HG02981 (cell line): ENCODE results near the gene MAPK14.
"Not testable (repeated sequence)": the region's sequence is repeated elsewhere in the genome, so short reads cannot be mapped to it uniquely, and the experiment has no call there.

Source experiments
- ATAC-seq: cut with Tn5 transposase; IDR thresholded peaks from one replicate; pipeline ENCODE4 v1.9.1; 2021; ENCODE audit warnings: mild to moderate bottlenecking, moderate library complexity; ENCODE audit not compliant: unreplicated experiment

Gene MAPK14

DNA sequence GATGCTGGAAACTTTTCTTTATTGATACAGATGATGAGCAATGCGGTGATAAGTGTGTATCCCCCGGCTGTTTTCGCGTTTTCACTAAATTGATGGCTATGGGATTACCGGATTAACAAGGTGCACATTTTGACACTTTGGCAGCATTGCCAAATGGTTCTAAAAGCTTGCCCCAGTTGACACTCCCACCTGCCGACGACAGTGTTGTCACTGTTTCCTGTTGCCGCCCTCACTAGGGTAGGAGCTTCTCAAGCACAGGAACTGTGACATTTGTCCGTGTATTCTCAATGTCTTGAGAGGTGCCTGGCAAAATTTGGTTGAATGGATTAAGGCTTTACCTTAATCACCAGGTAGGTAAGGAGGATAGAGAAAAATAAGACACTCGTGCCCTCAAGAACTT is 92.9 kb downstream of the MAPK14 start:
- no peak for ATAC-seq

GRCh38 chr6:36120979-36121786 is 93.6 kb downstream of the MAPK14 start:
- no peak for ATAC-seq

GRCh38 chr6:36121787-36122494 is 94.3 kb downstream of the MAPK14 start:
- ATAC-seq, result no peak

GRCh38 chr6:36122495-36123269 is 95.1 kb downstream of the MAPK14 start:
- no peak for ATAC-seq

DNA sequence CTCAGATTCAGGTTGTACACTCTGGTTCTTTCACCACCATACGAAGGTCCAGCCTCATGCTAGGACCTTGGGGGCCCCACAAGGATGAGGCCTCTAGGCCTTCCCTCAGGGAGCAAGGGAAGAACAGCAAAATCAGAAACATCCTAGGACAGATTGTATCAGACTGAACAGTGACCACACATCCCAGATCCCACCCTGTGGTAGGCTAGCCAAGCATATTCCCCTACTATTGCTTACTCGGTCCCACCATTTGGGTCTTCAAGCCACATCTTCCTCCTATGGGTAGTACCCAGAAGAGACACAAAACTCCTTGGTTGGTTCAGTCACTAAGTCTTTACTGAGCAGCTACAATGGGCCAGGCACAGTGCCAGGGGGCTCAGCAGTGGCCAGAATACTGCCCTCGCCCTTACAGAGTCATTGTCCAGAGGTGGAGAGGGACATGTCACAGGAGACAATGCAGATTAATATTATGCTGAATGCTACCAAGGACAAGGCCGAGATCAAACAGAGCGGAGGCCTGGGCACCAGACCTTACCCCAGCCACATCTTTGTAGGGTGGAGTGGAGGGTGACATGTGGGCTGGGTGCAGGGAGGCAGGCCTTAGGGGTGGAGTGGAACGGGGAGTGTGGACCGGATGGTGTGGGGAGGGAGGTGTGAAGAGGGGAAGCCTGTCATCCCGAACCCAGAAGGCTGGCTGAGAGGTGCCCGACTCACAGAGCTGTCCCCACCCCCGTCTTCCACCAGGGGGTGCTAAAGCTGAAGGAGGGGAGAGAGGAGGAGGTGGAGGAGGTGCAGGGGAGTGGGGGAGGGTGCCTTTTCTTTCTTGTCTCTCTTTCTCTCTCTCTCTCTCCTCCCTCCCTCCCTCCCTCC is 95.9 kb downstream of the MAPK14 start:
- peak; percentile 42 for ATAC-seq

GRCh38 chr6:36124346-36124745 is 96.7 kb downstream of the MAPK14 start:
- ATAC-seq, result not testable (repeated sequence)

DNA sequence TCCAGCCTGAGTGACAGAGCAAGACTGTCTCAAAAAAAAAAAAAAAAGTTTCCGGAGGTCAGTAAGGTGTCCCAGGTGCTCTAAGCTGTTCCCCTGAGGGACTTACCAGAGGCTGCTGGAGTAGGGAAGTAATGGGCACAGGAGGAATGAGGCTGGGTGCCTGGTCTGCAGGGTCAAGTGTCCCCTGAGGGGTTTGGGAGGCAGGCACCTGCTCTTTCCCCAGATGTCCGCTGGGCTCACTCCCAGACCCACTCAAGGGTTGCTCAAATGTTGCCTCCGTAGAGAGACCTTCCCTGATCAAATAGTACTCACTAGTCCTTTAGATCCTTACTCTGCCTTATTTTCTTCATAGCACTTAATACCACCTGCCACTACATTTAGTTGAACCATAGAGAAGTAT is 97.3 kb downstream of the MAPK14 start:
- no peak for ATAC-seq

DNA sequence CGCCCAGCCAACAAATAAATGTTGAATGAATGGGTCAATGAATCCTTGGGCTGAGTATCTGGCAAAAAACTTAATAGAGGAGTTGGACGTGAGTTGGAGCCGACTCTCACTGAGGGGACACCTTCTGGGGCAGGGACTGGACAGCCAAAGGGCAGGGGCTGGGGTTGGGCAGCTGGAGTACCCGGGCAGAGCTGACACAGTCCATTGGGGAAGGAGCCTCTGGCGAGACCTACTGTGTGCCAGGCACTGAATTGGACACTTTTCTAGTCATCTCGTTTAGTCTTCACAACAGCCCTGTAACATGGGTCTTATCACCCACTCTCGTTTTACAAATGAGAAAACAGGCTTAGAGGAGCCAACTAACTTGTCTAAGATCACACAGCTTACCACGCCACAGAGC is 98.0 kb downstream of the MAPK14 start:
- no peak for ATAC-seq

GRCh38 chr6:36126121-36126520 is 98.5 kb downstream of the MAPK14 start:
- no peak for ATAC-seq

- ATAC-seq, result no peak
Measured at GRCh38 chr6:36126553-36127458, 99.2 kb downstream of the MAPK14 start.

- ATAC-seq, result no peak
Measured at GRCh38 chr6:36127462-36128016, 99.9 kb downstream of the MAPK14 start.

DNA sequence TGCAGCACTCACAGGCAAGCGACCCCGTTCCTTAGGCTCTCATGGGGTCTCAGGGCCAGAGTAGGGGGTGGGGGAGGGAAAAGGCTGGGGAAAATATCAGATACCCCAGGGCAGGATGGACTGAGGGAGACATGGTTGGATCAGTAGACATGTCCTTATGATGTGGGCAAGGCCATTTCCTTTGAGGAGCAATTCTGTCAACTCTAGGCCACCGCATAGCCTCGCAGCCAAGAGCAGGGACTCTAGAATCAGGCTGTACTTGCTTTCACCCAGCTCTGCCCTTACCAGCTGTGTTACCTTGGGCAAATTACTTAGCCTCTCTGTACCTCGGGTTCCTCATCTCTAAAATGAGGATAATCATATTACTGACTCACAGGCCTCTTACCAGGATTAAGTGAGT is 100.5 kb downstream of the MAPK14 start:
- no peak for ATAC-seq

- ATAC-seq, result no peak
Measured at GRCh38 chr6:36128793-36129192, 101.2 kb downstream of the MAPK14 start.

GRCh38 chr6:36129334-36129733 is 101.7 kb downstream of the MAPK14 start:
- not testable (repeated sequence) for ATAC-seq

DNA sequence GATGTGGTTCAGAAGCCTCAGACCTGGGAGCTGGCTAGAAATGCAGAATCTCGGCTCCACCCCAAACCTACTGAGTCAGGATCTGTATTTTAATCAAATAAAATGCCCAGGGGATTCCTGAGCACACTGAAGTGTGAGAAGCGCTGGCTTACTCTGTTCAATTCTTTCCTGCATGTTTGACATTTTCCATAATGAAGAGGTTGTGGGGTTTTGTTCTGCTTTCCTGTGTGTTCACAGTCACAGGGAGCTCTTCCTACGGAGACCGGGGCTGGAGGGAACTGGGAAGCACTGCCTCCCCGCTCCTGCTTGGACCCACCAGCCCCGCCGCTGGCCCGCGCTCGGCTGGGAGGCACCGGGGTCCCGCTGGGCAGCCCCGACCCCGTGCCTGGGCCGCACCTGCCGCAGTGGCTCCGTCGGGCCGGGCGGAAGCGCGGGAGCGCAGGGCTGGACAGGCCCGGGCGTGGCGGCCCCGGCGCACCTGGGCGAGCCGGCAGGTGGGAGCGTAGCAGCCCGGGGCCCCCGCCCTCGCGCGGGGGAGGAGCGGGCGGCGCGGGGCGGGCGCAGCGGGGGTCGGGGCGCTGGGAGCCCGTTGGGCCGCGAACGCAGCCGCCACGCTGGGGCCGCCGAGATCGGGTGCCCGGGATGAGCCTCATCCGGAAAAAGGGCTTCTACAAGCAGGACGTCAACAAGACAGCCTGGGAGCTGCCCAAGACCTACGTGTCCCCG is 102.5 kb downstream of the MAPK14 start, which contains the start of gene MAPK13:
MAPK13 (plus strand) TSS at position 573 of the 726 bp plus-strand sequence; CDS start at position 643, 70 bp downstream.
- no peak for ATAC-seq

- peak; percentile 7 for ATAC-seq
Measured at GRCh38 chr6:36130667-36131510, 103.3 kb downstream of the MAPK14 start.

DNA sequence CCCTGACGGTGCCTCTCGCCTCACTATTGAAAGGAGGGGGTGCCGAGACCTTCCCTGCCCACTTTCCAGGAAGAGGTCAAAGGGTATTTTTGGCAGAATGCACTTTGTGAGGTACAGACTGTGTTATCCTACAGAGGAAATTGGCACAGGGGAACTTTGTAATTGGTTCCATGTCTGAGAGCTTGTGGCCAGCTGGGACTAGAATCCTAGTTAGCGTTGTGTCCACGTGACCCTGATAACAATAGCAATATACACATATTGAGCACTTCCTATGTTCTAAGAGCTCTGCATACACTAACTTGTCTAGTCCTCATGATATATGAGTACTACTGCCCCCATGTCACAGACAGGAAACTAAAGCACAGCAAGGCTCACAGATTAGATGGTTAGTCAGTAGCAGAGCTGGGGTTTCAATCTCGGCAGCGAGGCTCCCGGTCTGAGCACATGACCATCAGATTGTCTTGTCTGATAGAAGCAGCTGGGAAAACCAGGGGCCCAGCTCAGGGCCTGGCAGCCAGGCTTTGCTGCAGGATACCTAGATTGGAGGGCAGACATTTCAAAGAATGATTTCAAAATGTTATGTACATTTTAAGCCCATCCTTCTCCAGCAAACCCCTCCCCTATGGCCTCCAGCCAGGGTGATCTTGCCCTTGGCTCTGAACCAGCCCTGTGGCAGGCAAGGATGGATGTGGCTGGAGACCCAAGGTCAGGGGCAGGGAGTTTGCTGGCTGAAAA is 104.1 kb downstream of the MAPK14 start:
- ATAC-seq, result peak; percentile 81
